Endothelial cell (in vitro differentiated cells): Measurements from ENCODE around the gene CACNA1B. TPM values are rescaled to one million over a fixed set of nuclear protein-coding genes. Genes with fewer than 3 reads are reported as not detected.

Source experiments
- DNase-seq: peaks from one replicate; pipeline ENCODE4 v3.0.0; 2021; ENCODE audit warnings: low spot score
- H3K27ac Mint-ChIP-seq: one replicate; pipeline ENCODE4 v1.8.0; 2021; ENCODE audit warnings: mixed read lengths, inconsistent platforms; ENCODE audit not compliant: unreplicated experiment
- H3K27me3 Mint-ChIP-seq: one replicate; pipeline ENCODE4 v1.8.0; 2021; ENCODE audit warnings: mild to moderate bottlenecking, moderate library complexity, mixed read lengths, inconsistent platforms; ENCODE audit not compliant: unreplicated experiment
- H3K36me3 Mint-ChIP-seq: one replicate; pipeline ENCODE4 v1.8.0; 2021; ENCODE audit warnings: mild to moderate bottlenecking, low read depth, mixed read lengths, inconsistent platforms; ENCODE audit not compliant: unreplicated experiment
- H3K4me1 Mint-ChIP-seq: one replicate; pipeline ENCODE4 v1.8.0; 2021; ENCODE audit warnings: mild to moderate bottlenecking, mixed read lengths, inconsistent platforms; ENCODE audit not compliant: unreplicated experiment
- H3K4me3 Mint-ChIP-seq: one replicate; pipeline ENCODE4 v1.8.0; 2021; ENCODE audit warnings: mild to moderate bottlenecking, mixed read lengths, inconsistent platforms; ENCODE audit not compliant: unreplicated experiment
- H3K9me3 Mint-ChIP-seq: one replicate; pipeline ENCODE4 v1.8.0; 2021; ENCODE audit warnings: mixed read lengths, inconsistent platforms; ENCODE audit not compliant: unreplicated experiment
- CTCF ChIP-seq: fragments of 200-600 bp; sonication (generic); IDR thresholded peaks from one replicate; pipeline ENCODE4 v1.5.0; 2021; ENCODE audit warnings: antibody characterized with exemption; ENCODE audit not compliant: unreplicated experiment
- total RNA-seq: library from RNA; stranded (reverse); fragmentation: NEBNext Ultra II Directional; extraction: Animal tissue kit (Norgen Biotek cat#: 25700); gene quantifications from one replicate; pipeline ENCODE4 v1.2.1, GENCODE V29; 2021; ENCODE audit not compliant: unreplicated experiment

Gene CACNA1B
- total RNA-seq, 1 donor from 2014 or later, result 2.0 TPM

GRCh38 chr9:138098908-138099791 lies 221.6 kb downstream of the CACNA1B start:
- no peak for DNase-seq
- Mint-ChIP-seq H3K36me3 (peaks cover 10% of the 10 kb centered on the region), H3K27ac (no peak overlapping the region), H3K4me1 (peaks cover 8% of the 10 kb centered on the region), H3K9me3 (no peaks in the 10 kb centered on the region), H3K27me3 (peaks cover 8% of the 10 kb centered on the region), H3K4me3 (no peak overlapping the region)
- TF ChIP-seq CTCF, result no peak

DNA sequence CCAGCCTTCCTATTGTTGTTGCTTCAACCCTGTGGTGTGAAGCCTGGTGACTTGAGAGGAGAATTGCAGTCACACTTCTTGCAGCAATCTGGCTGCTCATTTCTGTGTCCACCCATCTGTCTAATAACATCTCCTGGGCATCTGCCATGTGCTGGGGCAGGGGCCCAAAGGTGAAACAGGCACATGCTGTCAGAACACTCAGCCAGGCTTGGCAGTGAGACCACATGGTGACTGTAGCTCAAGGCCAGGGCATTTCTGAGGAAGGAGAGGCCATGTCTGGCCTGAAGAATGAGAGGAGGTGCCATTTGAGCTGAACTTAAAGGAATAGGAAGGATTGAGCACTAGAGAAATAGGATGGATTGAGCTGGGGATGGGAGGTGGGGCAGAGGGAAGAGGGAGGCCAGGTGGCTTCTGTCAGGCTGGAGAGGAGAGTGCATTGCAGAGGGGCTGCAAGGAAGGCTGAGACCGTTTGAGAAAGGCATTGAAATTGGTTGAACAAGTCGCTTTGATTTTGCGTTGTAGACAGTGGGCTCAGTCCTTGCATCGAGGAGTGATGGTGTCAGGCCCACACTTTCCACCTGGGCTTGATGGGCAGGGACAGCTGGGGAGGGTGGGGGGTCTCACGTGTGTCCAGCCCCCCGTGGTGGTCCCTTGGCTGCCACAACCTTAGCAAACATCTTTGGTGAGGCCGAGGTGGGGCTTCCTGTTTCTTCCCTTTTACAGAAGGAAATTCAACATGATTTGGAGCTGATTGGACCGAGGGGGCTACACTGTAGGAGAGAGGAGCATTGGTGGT lies 222.4 kb downstream of the CACNA1B start:
- H3K36me3 Mint-ChIP-seq, result peaks cover 10% of the 10 kb centered on the region
- no peak for DNase-seq
- no peak overlapping the region for H3K4me3 Mint-ChIP-seq

GRCh38 chr9:138100711-138101350 lies 223.2 kb downstream of the CACNA1B start:
- DNase-seq, result peak; percentile 46
- peaks cover 8% of the 10 kb centered on the region for H3K27me3 Mint-ChIP-seq
- no peak overlapping the region for H3K4me3 Mint-ChIP-seq
- peak overlapping the region; percentile 42 for H3K27ac Mint-ChIP-seq
- H3K9me3 Mint-ChIP-seq, result no peaks in the 10 kb centered on the region
- peak; percentile 58 for TF ChIP-seq CTCF
- H3K36me3 Mint-ChIP-seq, result peaks cover 10% of the 10 kb centered on the region
- peaks cover 5% of the 10 kb centered on the region for H3K4me1 Mint-ChIP-seq

More for the DNA sequence above, 222.4 kb downstream of the CACNA1B start:
- Mint-ChIP-seq H3K4me1 (peaks cover 8% of the 10 kb centered on the region), H3K27ac (peak overlapping the region; percentile 42), H3K9me3 (no peaks in the 10 kb centered on the region), H3K27me3 (peaks cover 8% of the 10 kb centered on the region)
- no peak for TF ChIP-seq CTCF

GRCh38 chr9:138101444-138102234 lies 224.1 kb downstream of the CACNA1B start:
- no peak overlapping the region for H3K4me3 Mint-ChIP-seq
- DNase-seq, result no peak
- no peak for TF ChIP-seq CTCF
- peaks cover 3% of the 10 kb centered on the region for H3K4me1 Mint-ChIP-seq
- peaks cover 11% of the 10 kb centered on the region for H3K36me3 Mint-ChIP-seq
- peaks cover 8% of the 10 kb centered on the region for H3K27me3 Mint-ChIP-seq
- H3K27ac Mint-ChIP-seq, result no peak overlapping the region
- H3K9me3 Mint-ChIP-seq, result no peaks in the 10 kb centered on the region
